GM10266 (cell line): Measurements from ENCODE around the gene MYADML2.

Source experiments
- DNase-seq: peaks from one replicate; pipeline ENCODE4 v3.0.0; 2012; ENCODE audit errors: extremely low spot score
- CTCF ChIP-seq: IDR thresholded peaks from 2 replicates; pipeline ENCODE4 v1.5.1; 2012; ENCODE audit warnings: mild to moderate bottlenecking, low read depth; ENCODE audit not compliant: control insufficient read depth, insufficient read depth; ENCODE audit errors: missing control alignments

The MYADML2 gene

GRCh38 chr17:81898029-81898866, 48.8 kb downstream of the MYADML2 start:
- no peak for DNase-seq
- no peak for TF ChIP-seq CTCF

- no peak for TF ChIP-seq CTCF
- no peak for DNase-seq
These were observed 51.6 kb downstream of the MYADML2 start for GRCh38 chr17:81895400-81895799.

- DNase-seq: no peak
These were observed 55.8 kb downstream of the MYADML2 start for GRCh38 chr17:81891303-81891552.

GRCh38 chr17:81890447-81891302, 56.4 kb downstream of the MYADML2 start:
- no peak for DNase-seq
- no peak for TF ChIP-seq CTCF

More at GRCh38 chr17:81891303-81891552, 55.8 kb downstream of the MYADML2 start:
- TF ChIP-seq CTCF: no peak
